HG03342 (cell line): ENCODE data around the gene AP2B1.

ENCODE experiments used
- ATAC-seq: cut with Tn5 transposase; IDR thresholded peaks from one replicate; pipeline ENCODE4 v1.9.1; 2021; ENCODE audit warnings: mild to moderate bottlenecking, moderate library complexity; ENCODE audit not compliant: unreplicated experiment

AP2B1 gene

GRCh38 chr17:35766903-35767510 lies 179.9 kb downstream of the AP2B1 start:
- no peak for ATAC-seq

GRCh38 chr17:35768797-35769196 lies 181.7 kb downstream of the AP2B1 start:
- ATAC-seq: no peak

GRCh38 chr17:35769895-35770486 lies 182.9 kb downstream of the AP2B1 start:
- no peak for ATAC-seq

- ATAC-seq: no peak
Measured at GRCh38 chr17:35773129-35773528, 186.0 kb downstream of the AP2B1 start.

GRCh38 chr17:35773679-35774425 lies 186.7 kb downstream of the AP2B1 start:
- no peak for ATAC-seq

GRCh38 chr17:35774499-35774898 lies 187.4 kb downstream of the AP2B1 start:
- no peak for ATAC-seq

GRCh38 chr17:35775039-35775438 lies 187.9 kb downstream of the AP2B1 start:
- ATAC-seq: no peak

- no peak for ATAC-seq
Measured at GRCh38 chr17:35775583-35775982, 188.5 kb downstream of the AP2B1 start.
